SKM-1 (cell line): Measurements from ENCODE around the gene MCF2L.
"Not testable (repeated sequence)": the region's sequence is repeated elsewhere in the genome, so short reads cannot be mapped to it uniquely, and the experiment has no call there.

Source experiments
- DNase-seq: peaks from one replicate; lab custom pipeline; 2025; ENCODE audit not compliant: unreplicated experiment; lab: John Stamatoyannopoulos, UW

MCF2L gene

GRCh38 chr13:113045251-113046127 is 76.5 kb downstream of the MCF2L start:
- no peak for DNase-seq

GRCh38 chr13:113046128-113046882 is 77.3 kb downstream of the MCF2L start:
- no peak for DNase-seq

GRCh38 chr13:113046883-113047244 is 77.8 kb downstream of the MCF2L start:
- DNase-seq: no peak

- no peak for DNase-seq
These were observed 78.6 kb downstream of the MCF2L start for GRCh38 chr13:113047587-113047986.

- DNase-seq: no peak
These were observed 79.8 kb downstream of the MCF2L start for GRCh38 chr13:113048766-113049165.

- DNase-seq: no peak
These were observed 80.5 kb downstream of the MCF2L start for GRCh38 chr13:113049521-113049941.

GRCh38 chr13:113049981-113050380 is 81.0 kb downstream of the MCF2L start:
- no peak for DNase-seq

GRCh38 chr13:113050734-113051431 is 81.9 kb downstream of the MCF2L start:
- no peak for DNase-seq

- DNase-seq: no peak
These were observed 82.6 kb downstream of the MCF2L start for GRCh38 chr13:113051641-113052040.

GRCh38 chr13:113052206-113052605 is 83.2 kb downstream of the MCF2L start:
- DNase-seq: no peak

- DNase-seq: no peak
These were observed 84.0 kb downstream of the MCF2L start for GRCh38 chr13:113052971-113053370.

GRCh38 chr13:113053376-113053775 is 84.4 kb downstream of the MCF2L start:
- DNase-seq: no peak

- DNase-seq: no peak
These were observed 85.0 kb downstream of the MCF2L start for GRCh38 chr13:113053801-113054604.

GRCh38 chr13:113057084-113057483 is 88.1 kb downstream of the MCF2L start:
- no peak for DNase-seq

- DNase-seq: not testable (repeated sequence)
These were observed 88.5 kb downstream of the MCF2L start for GRCh38 chr13:113057559-113057958.

GRCh38 chr13:113058129-113058987 is 89.3 kb downstream of the MCF2L start:
- DNase-seq: no peak

- DNase-seq: no peak
These were observed 90.2 kb downstream of the MCF2L start for GRCh38 chr13:113058988-113059850.

- DNase-seq: no peak
These were observed 90.9 kb downstream of the MCF2L start for GRCh38 chr13:113059891-113060290.
